Right lobe of liver (tissue), 4 donors: Measurements from ENCODE around the gene FOSL2.

Experiments
- POLR2A ChIP-seq: fragments of 450-650 bp; IDR thresholded peaks from one replicate; pipeline ENCODE4 v1.6.1; 2017; ENCODE audit warnings: antibody characterized with exemption, mild to moderate bottlenecking
- TF ChIP-seq, protein P1 (sequence below), 4 donors: fragments of 200-600 bp in 3 of 4; fragments of 450-650 bp in 1 of 4; IDR thresholded peaks; one replicate each; pipeline versions ENCODE4 v1.5.1 to v1.8.0; 2016 to 2022; ENCODE audit warnings: antibody characterized with exemption in 4 of 4, mild to moderate bottlenecking in 2 of 4
- donor health status: DM: no; HTN: no; CAD: no.
- donor health status: DM: no; HTN: no; CAD: no.
- donor health status: DM: no; HTN: yes; CAD: no.

DNA sequence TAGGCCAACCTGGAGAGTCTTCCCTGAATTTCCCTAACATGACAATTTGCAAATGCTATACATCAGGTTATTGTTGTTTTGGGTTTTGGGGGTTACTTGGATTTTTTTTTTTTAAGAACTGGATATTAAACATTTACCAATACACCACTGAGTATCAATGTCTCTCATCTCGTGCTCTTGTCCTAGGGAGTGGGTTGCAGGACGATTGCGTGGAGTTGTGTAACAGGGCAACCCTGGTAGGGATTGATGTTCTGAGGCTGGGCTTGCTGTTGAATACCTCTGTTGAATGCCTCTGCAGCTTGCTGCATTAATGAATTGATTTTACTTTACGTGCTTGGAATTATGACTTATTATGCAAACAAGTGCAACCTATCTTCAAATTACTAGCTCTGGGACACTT lies 18.8 kb upstream of the FOSL2 start:
- TF ChIP-seq, protein P1, sequence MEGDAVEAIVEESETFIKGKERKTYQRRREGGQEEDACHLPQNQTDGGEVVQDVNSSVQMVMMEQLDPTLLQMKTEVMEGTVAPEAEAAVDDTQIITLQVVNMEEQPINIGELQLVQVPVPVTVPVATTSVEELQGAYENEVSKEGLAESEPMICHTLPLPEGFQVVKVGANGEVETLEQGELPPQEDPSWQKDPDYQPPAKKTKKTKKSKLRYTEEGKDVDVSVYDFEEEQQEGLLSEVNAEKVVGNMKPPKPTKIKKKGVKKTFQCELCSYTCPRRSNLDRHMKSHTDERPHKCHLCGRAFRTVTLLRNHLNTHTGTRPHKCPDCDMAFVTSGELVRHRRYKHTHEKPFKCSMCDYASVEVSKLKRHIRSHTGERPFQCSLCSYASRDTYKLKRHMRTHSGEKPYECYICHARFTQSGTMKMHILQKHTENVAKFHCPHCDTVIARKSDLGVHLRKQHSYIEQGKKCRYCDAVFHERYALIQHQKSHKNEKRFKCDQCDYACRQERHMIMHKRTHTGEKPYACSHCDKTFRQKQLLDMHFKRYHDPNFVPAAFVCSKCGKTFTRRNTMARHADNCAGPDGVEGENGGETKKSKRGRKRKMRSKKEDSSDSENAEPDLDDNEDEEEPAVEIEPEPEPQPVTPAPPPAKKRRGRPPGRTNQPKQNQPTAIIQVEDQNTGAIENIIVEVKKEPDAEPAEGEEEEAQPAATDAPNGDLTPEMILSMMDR (IDR thresholded peaks at IDR 0.05) = no peak
- TF ChIP-seq POLR2A = no peak
